Psoas muscle (tissue), 8 donors: Measurements from ENCODE around the gene VEGFA. TPM values are rescaled to one million over a fixed set of nuclear protein-coding genes. Genes with fewer than 3 reads are reported as not detected.
A peak's percentile ranks its signal among the peaks of the same experiment; 100 is the strongest.

Experiments used
- ATAC-seq, 4 donors: fragments of 200-7000 bp; cut with Tn5 transposase; one replicate each; pipeline ENCODE4 v1.9.1; 2020; ENCODE audit warnings: moderate library complexity in 3 of 4, mild to moderate bottlenecking in 2 of 4
- DNase-seq, 2 donors: peaks; one replicate each; pipeline ENCODE4 v3.0.0-alpha.2; 2020
- H3K27ac ChIP-seq: fragments of 200-600 bp; one replicate; pipeline ENCODE4 v1.8.0; 2022
- H3K27me3 ChIP-seq, 3 donors: fragments of 200-600 bp in 1 of 3; one replicate each; pipeline versions ENCODE4 v1.6.1 to v1.8.0; 2013 to 2022; ENCODE audit warnings: low read length in 2 of 3, mild to moderate bottlenecking in 2 of 3, moderate library complexity in 1 of 3; ENCODE audit not compliant: insufficient read depth in 3 of 3
- H3K36me3 ChIP-seq, 2 donors: fragments of 200-600 bp in 1 of 2; one replicate each; pipeline versions ENCODE4 v1.6.1 to v1.8.0; 2013 to 2022; ENCODE audit warnings: low read depth in 1 of 2, mild to moderate bottlenecking in 1 of 2, moderate library complexity in 1 of 2; ENCODE audit not compliant: insufficient read depth in 1 of 2
- H3K4me1 ChIP-seq: fragments of 200-600 bp; one replicate; pipeline ENCODE4 v1.8.0; 2022
- H3K4me3 ChIP-seq: fragments of 200-600 bp; one replicate; pipeline ENCODE4 v1.8.0; 2022; ENCODE audit warnings: mild to moderate bottlenecking
- H3K9me3 ChIP-seq: fragments of 200-600 bp; one replicate; pipeline ENCODE4 v1.8.0; 2022
- WGBS, 3 donors: extraction: QIAGEN DNeasy Blood & Tissue Kit; methylation state at CpG; one replicate each; pipeline versions ENCODE4 v1.1.6 to v1.1.7; 2013; 5-methylcytosine and 5-hydroxymethylcytosine counted together
- intact Hi-C, 2 donors: fragments of 100-400 bp; cut with DNase I; formaldehyde crosslinking; loops; one replicate each; pipeline versions ENCODE4 v1.11.0 to v1.14.2; 2022
- polyA plus RNA-seq, 3 donors: library from polyadenylated mRNA; stranded (reverse); fragments of 200-250 nt; gene quantifications; one replicate each; pipeline ENCODE4 v1.2.3, GENCODE V29; 2013
- total RNA-seq, 4 donors: library from RNA; stranded (reverse); fragmentation: NEBNext Ultra II Directional in 2 of 4; extraction: Animal tissue kit (Norgen Biotek cat#: 25700) in 2 of 4; gene quantifications; one replicate each; pipeline versions ENCODE4 v1.2.1 to v1.2.4, GENCODE V29; 2021 to 2023
- TF ChIP-seq, protein P1 (sequence below): fragments of 200-600 bp; IDR thresholded peaks from one replicate; pipeline ENCODE4 v1.8.0; 2022; ENCODE audit warnings: antibody characterized with exemption
- donor health status: healthy with polysubstance abuse.
- donor health status: DM: no; HTN: no; CAD: no; lungs with moderate emphysema.
- donor health status: Bipolar disorder and iron deficiency.
- donor health status: healthy.
- donor health status: DM: yes; HTN: yes; CAD: no.
- donor health status: DM: no; HTN: no; CAD: no.
- donor health status: DM: no; HTN: no; CAD: no.
- donor health status: DM: yes; HTN: yes; CAD: no.

Gene VEGFA
- total and polyA plus RNA-seq, 7 donors, result 78.1 to 345 (median 132) TPM

DNA sequence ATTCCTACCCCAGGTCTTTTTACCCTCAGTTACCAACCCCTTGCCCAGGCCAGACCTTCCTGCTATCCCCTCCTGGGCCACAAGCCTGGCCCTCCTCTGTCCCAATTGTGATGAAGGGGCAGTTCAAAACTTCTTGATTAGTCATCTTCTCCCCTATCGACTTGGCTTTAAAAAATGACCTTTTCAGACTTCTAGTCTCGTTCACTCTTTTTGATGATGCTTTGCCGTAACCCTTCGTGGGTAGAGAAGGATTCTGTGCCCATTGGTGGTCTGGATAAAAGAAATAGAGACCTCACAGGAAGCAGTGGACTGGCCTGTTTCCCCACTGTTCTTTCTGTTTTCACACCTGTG, 5.5 kb downstream of the VEGFA start:
- TF ChIP-seq, protein P1, sequence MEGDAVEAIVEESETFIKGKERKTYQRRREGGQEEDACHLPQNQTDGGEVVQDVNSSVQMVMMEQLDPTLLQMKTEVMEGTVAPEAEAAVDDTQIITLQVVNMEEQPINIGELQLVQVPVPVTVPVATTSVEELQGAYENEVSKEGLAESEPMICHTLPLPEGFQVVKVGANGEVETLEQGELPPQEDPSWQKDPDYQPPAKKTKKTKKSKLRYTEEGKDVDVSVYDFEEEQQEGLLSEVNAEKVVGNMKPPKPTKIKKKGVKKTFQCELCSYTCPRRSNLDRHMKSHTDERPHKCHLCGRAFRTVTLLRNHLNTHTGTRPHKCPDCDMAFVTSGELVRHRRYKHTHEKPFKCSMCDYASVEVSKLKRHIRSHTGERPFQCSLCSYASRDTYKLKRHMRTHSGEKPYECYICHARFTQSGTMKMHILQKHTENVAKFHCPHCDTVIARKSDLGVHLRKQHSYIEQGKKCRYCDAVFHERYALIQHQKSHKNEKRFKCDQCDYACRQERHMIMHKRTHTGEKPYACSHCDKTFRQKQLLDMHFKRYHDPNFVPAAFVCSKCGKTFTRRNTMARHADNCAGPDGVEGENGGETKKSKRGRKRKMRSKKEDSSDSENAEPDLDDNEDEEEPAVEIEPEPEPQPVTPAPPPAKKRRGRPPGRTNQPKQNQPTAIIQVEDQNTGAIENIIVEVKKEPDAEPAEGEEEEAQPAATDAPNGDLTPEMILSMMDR, result no peak
- peak overlapping the region; percentile 99 for H3K27ac ChIP-seq
- H3K9me3 ChIP-seq, result no peaks in the 10 kb centered on the region
- ATAC-seq (no peak), DNase-seq (no peak)
- peaks cover 67% of the 10 kb centered on the region for H3K4me1 ChIP-seq
- 54 to 70% (median 56%) methylated on average over 4 of the region's 4 CpGs for WGBS, 3 donors
- no peaks in the 10 kb centered on the region for H3K27me3 ChIP-seq
- peaks cover 5 to 60% of the 10 kb centered on the region in 2 donors for H3K36me3 ChIP-seq
- H3K4me3 ChIP-seq, result peak overlapping the region; percentile 97
- intact Hi-C loops, result loop anchor here in 1 of 2 donors (2.0 kb wide), 1 partner anchor 23 kb away; no protein-coding TSS in a partner anchor

DNA sequence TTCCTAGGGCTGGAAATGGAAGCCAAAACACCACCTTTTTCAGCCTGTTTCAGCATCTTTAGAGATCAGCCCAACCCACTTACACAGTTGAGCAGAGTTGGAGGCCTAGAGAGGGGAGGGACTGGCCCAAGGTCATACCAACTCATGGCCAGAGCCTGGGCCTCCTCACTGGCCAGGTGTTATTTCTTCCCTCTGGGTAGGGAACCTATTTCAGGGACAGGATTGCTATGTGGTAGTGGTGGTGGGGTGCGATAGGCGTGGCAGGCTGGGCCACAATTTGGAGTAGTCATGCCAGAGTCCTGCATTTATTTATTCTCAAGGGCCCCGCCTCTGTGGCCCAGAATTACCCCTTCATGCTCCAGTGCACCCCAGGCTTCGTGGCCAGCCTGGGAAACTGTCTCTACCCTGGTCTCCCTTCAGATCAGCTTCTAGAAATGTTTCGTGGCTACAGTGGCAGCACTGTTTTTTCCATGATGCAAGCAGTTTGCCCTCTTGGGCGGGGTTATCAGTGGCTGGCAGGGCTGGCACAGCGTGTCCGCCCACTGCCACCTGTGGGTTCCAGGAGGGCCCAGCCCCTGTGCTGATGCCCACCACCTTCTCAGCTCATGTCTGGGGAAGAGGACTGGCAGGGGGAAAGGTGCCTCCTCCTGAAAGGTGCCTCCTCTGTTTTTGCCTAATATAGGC, 6.2 kb downstream of the VEGFA start:
- ATAC-seq (peak in 1 of 4 donors; percentile 2), DNase-seq (peak in 1 of 2 donors; percentile 47)
- Histone ChIP-seq H3K27ac (peak overlapping the region; percentile 99), H3K4me3 (peak overlapping the region; percentile 97), H3K4me1 (peaks cover 70% of the 10 kb centered on the region), H3K9me3 (no peaks in the 10 kb centered on the region), H3K27me3 (no peaks in the 10 kb centered on the region), H3K36me3 (peaks cover 7 to 67% of the 10 kb centered on the region in 2 donors)
- intact Hi-C loops, result no loop called here
- TF ChIP-seq, protein P1, result no peak
- WGBS, 3 donors, result 48 to 80% (median 56%) methylated on average over 8 of the region's 8 CpGs

DNA sequence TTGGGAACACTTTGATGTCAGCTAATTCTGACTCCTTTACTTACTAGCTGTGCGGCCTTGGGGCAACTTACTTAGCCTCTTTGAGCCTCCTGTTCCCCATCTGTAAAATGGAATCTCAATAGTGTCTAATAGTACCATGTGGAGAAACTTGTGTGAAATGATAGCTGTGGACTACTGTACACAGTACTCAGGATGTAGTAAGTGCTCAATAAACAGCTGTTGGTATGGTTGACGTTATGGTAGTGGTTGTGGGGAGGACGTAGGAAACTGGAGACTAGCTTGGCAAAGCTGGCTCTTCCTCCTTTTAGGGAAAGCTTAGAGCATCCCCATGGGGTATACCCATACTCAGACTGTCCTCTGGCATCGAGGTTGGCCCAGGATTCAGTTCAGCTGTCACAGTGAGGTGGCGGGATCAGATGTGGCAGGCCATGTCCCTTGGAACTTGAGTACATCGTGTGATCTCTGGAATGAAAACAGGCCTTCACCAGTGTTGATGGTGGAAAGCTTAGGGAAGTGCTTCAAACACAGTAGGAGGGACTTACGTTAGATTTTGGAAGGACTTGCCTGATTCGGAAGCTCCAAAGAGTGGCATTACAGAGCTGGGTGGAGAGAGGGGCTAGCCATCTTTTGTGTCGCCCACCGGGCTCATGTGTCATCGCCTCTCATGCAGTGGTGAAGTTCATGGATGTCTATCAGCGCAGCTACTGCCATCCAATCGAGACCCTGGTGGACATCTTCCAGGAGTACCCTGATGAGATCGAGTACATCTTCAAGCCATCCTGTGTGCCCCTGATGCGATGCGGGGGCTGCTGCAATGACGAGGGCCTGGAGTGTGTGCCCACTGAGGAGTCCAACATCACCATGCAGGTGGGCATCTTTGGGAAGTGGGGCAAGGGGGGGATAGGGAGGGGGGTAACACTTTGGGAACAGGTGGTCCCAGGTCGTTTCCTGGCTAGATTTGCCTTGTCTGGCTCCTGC, 7.1 kb downstream of the VEGFA start:
- peak overlapping the region; percentile 97 for H3K4me3 ChIP-seq
- TF ChIP-seq, protein P1, result no peak
- 61 to 74% (median 62%) methylated on average over 18 of the region's 18 CpGs for WGBS, 3 donors

DNA sequence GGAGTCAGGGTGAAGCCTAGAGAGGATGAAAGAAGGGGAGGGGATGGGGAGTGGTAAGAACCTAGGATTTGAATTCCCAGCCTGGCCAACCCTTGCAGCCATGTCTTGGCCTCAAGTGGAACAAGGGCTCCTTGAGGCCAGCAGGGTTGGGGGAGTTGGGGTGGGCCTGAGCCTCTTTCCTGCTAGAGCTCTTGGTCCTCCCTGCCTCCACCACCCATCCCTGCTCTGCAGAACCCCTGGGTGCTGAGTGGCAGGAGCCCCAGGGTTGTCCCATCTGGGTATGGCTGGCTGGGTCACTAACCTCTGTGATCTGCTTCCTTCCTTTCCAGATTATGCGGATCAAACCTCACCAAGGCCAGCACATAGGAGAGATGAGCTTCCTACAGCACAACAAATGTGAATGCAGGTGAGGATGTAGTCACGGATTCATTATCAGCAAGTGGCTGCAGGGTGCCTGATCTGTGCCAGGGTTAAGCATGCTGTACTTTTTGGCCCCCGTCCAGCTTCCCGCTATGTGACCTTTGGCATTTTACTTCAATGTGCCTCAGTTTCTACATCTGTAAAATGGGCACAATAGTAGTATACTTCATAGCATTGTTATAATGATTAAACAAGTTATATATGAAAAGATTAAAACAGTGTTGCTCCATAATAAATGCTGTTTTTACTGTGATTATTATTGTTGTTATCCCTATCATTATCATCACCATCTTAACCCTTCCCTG, 8.3 kb downstream of the VEGFA start:
- H3K27ac ChIP-seq, result peak overlapping the region; percentile 99
- no peak for ATAC-seq
- peaks cover 9 to 88% of the 10 kb centered on the region in 2 donors for H3K36me3 ChIP-seq
- WGBS, 3 donors, result 69 to 85% (median 80%) methylated on average over 4 of the region's 4 CpGs
- H3K27me3 ChIP-seq, result no peaks in the 10 kb centered on the region
- peaks cover 70% of the 10 kb centered on the region for H3K4me1 ChIP-seq
- no peaks in the 10 kb centered on the region for H3K9me3 ChIP-seq
- TF ChIP-seq, protein P1, result no peak
- intact Hi-C loops, result no loop called here
- DNase-seq, result no peak
- H3K4me3 ChIP-seq, result peak overlapping the region; percentile 25

More for the DNA sequence above, 7.1 kb downstream of the VEGFA start:
- intact Hi-C loops, result no loop called here
- ATAC-seq, result peak; percentile 62 to 70 (median 65)
- DNase-seq, result peak; percentile 67 to 91
- Histone ChIP-seq H3K9me3 (no peaks in the 10 kb centered on the region), H3K27me3 (no peaks in the 10 kb centered on the region), H3K27ac (peak overlapping the region; percentile 99), H3K4me1 (peaks cover 70% of the 10 kb centered on the region), H3K36me3 (peaks cover 9 to 76% of the 10 kb centered on the region in 2 donors)
